DND-41 (cell line): ENCODE measurements around the gene ACBD5.

Source experiments
- CTCF ChIP-seq: IDR thresholded peaks from 2 replicates; pipeline ENCODE4 v1.5.1; 2012; ENCODE audit warnings: borderline replicate concordance, low read length, moderate library complexity, mild to moderate bottlenecking; ENCODE audit not compliant: poor library complexity, severe bottlenecking; ENCODE audit errors: extremely low read depth
- EZH2 ChIP-seq: IDR thresholded peaks from 3 replicates; pipeline ENCODE4 v1.6.1; 2012; ENCODE audit warnings: borderline replicate concordance, low read depth, mild to moderate bottlenecking, moderate library complexity, low read length, inconsistent platforms; ENCODE audit not compliant: severe bottlenecking

- TF ChIP-seq CTCF (no peak), EZH2 (no peak)
These were observed 85.4 kb downstream of the ACBD5 start, which contains the start of gene MASTL for GRCh38 chr10:27155066-27155754.
